HG03354 (cell line): ENCODE results near the gene TMEM44.
"Not testable (repeated sequence)": the region's sequence is repeated elsewhere in the genome, so short reads cannot be mapped to it uniquely, and the experiment has no call there.

Source experiments
- ATAC-seq: cut with Tn5 transposase; IDR thresholded peaks from one replicate; pipeline ENCODE4 v1.9.1; 2021; ENCODE audit warnings: mild to moderate bottlenecking; ENCODE audit not compliant: unreplicated experiment, poor library complexity, severe bottlenecking

The TMEM44 gene

GRCh38 chr3:194561306-194561974 is 71.8 kb downstream of the TMEM44 start:
- no peak for ATAC-seq

DNA sequence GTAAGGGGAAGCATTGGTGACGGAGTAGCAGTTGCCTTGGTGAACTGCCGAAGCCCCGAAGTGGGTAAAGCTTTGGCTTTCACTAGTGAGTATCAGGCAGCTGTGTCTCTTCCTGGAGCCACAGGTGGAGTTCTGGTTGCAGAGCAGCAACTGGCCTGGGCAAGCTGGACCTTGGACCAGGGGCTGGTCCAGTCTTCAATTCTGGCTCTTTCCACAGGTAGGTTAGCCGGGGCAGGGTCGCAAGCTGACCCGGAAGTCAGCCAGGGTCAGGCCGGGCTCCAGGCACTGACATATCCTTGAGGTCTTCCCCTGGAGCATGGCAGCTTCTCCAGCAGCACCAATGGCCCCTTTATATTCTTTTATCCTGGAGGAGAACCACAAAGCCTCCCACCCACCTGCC is 73.2 kb downstream of the TMEM44 start:
- no peak for ATAC-seq

GRCh38 chr3:194559530-194559929 is 73.7 kb downstream of the TMEM44 start:
- ATAC-seq: no peak

DNA sequence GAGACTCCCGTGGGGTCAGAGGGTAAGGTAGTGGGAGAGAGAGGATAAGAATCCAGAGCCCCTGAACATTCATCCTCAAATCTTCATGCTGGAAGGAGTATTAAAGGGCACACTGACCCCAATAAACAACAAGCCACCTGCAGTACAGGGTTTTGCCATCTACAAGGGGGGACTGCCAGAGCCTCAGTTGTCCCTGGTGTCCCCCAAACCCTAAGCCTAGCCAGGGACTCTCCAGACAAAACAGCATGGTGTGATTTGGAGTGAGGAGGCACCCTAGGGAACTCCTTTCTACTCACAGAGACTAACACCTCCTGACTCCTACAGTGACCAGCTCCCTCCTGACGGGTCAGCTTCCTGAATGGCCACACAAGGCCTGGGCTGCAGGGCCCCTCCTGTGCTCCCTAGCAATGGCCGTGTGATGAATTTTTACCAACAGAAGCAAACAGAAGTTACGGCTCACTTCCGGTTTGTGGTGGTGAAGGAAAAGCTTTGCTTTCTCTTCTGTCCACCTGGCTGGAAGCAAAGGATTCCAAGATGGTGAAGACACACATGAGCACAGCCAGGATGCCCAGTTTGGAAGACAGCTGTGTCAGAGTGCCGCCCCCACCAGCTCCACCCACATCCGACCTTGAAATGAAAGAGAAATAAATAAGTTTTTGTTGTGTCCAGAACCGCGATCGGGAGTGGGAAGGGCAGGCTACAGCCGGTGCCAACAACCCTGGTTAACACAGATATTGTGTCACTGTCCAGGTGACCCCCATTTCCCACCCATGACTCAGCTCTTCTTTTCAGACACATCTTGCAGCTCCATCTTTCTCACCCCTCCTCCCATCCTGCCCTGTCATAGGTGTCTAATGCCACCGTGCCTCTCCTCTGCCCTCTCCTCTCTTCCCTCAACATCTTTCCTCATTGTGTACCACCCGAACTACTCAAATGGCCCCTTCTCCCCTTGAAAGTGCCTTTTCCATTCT is 76.8 kb downstream of the TMEM44 start:
- ATAC-seq: peak; percentile 51

- no peak for ATAC-seq
Observed at GRCh38 chr3:194555175-194556062, 77.8 kb downstream of the TMEM44 start.

DNA sequence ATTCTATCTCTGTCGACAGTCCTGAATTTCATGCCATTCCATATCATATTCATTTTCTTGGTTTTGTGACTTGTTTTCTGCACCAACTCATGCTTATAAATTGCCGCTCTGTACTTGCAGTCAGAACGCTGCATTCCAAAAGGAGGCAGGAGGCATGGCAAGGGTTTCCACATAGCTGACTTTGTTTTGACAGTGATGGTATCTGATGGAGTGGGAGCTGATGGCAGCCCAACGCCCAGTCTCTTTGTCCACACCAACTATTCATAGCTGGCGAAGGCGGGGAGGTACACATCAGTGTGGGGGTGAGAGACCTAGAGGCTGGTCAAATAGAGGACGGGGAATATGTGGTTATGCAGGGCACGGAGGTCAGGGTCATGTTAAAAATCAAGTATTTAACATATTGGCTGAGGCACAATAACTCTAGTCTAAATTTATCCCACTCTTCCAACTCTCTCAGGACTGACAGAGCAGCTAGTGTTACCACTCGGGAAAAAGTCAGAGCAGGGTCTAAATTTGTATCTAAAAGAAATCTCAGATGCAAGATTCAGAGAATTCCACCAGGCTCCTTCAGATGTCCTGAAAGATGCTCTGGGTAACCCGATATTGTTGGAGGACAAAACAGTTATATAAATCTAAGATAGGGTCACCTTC is 78.6 kb downstream of the TMEM44 start:
- no peak for ATAC-seq

- ATAC-seq: no peak
Observed at GRCh38 chr3:194552327-194552949, 80.8 kb downstream of the TMEM44 start.

GRCh38 chr3:194549853-194550252 is 83.4 kb downstream of the TMEM44 start:
- no peak for ATAC-seq

GRCh38 chr3:194548346-194549321 is 84.6 kb downstream of the TMEM44 start:
- ATAC-seq: no peak

DNA sequence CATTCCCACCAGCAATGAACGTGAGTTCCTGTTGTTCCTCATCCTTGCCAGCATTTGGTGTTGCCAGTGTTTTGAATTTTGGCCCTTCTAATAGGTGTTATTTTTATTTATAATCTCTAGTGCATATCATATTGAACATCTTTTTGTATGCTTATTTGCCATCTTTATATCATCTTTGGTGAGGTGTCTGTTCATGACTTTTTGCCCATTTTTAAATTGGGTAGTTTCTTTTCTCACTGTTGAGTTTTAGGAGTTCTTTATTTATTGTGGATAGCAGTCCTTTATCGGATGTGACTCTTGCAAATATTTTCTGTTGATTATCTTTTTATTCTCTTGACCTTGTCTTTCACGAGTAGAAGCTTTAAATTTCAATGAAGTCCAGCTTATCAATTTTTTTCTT is 86.2 kb downstream of the TMEM44 start:
- no peak for ATAC-seq

GRCh38 chr3:194545538-194545937 is 87.7 kb downstream of the TMEM44 start:
- not testable (repeated sequence) for ATAC-seq

GRCh38 chr3:194543550-194543949 is 89.7 kb downstream of the TMEM44 start:
- ATAC-seq: no peak

- ATAC-seq: no peak
Observed at GRCh38 chr3:194541483-194541882, 91.7 kb downstream of the TMEM44 start.

GRCh38 chr3:194540274-194540905 is 92.8 kb downstream of the TMEM44 start:
- no peak for ATAC-seq

- no peak for ATAC-seq
Observed at GRCh38 chr3:194539498-194539897, 93.7 kb downstream of the TMEM44 start.

- no peak for ATAC-seq
Observed at GRCh38 chr3:194537732-194538247, 95.4 kb downstream of the TMEM44 start.
